Measurements from ENCODE around the gene NAV2.

Gene NAV2, protein sequence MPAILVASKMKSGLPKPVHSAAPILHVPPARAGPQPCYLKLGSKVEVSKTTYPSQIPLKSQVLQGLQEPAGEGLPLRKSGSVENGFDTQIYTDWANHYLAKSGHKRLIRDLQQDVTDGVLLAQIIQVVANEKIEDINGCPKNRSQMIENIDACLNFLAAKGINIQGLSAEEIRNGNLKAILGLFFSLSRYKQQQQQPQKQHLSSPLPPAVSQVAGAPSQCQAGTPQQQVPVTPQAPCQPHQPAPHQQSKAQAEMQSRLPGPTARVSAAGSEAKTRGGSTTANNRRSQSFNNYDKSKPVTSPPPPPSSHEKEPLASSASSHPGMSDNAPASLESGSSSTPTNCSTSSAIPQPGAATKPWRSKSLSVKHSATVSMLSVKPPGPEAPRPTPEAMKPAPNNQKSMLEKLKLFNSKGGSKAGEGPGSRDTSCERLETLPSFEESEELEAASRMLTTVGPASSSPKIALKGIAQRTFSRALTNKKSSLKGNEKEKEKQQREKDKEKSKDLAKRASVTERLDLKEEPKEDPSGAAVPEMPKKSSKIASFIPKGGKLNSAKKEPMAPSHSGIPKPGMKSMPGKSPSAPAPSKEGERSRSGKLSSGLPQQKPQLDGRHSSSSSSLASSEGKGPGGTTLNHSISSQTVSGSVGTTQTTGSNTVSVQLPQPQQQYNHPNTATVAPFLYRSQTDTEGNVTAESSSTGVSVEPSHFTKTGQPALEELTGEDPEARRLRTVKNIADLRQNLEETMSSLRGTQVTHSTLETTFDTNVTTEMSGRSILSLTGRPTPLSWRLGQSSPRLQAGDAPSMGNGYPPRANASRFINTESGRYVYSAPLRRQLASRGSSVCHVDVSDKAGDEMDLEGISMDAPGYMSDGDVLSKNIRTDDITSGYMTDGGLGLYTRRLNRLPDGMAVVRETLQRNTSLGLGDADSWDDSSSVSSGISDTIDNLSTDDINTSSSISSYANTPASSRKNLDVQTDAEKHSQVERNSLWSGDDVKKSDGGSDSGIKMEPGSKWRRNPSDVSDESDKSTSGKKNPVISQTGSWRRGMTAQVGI (N-terminal part only)

DNA sequence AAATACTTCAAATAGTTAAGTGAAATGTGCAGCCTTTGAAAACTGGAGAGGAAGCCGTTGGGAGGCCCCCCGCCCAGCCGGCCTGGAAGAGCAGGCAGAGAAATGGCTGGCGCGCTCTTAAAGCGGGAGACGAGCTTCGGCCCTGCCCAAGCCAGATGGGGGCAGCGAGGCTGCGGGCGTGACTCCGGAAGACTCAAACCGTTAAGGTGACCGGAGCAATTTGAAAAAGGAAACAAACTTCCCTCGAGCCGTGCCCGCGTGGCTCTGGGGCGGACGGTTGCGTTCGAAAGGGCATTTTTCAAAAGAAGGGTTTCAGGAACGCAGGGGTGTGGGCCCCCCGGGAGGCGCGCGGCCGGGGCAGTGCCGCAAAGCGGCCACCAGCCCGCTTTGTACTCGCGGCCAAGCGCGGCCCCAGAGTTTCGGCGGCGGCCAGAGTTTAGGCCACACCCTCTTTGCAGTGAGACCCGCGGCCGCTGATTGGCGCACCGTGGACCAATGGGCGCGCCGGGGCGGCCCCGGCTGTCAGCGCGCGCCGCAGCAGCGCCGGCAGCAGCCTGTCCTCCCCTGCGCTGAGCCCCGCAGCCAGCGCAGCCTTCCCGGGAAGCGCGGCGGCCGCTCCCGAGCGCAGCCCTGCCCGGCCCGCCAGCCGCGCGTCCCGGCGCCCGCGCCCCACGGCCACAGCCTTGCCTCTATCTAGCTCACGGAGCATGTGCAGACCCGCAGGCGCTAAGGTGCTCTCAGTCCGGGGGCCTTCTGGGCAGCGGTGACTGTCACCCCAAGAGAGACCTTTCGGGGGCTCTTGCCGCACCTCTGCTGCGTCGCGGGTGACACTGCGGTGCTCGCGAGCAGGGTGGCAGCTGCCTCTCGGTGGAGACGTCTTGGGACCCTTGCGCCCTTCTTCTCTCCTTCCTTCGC, at the start of gene NAV2:
Gene NAV2, plus strand, starts transcription at position 557 of the 915 bp plus-strand sequence. CDS start 859 bp downstream, outside the sequence.
- peak; percentile 89 to 92 for DNase-seq
- TF ChIP-seq POLR2A (IDR thresholded peaks at IDR 0.05; ENCODE audit: low read length): peak; percentile 80
- no peak for TF ChIP-seq GATA1 (IDR thresholded peaks at IDR 0.05; ENCODE audit: low read depth, low read length)

DNA sequence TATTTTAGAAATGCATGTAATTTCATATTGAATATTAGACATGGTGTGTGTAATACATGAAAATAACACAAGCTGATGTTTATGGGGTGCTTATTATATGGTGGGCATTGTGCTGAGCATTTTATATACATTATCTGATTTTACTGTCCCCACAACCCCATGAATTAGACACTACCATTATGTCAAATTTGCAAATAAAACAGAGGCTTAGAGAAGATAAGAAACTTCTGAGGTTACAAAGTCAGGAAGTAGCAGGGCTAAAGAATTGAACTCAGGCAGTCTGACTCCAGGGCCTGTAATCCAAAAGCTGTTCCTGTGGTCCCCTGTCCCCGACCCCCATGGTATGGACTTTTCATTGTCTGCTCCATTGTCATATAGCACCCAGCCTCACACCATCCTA, 49.4 kb upstream of the NAV2 start:
- no peak for DNase-seq
- TF ChIP-seq GATA1 (IDR thresholded peaks at IDR 0.05; ENCODE audit: low read depth, low read length): no peak
- TF ChIP-seq POLR2A (IDR thresholded peaks at IDR 0.05; ENCODE audit: low read length): no peak

DNA sequence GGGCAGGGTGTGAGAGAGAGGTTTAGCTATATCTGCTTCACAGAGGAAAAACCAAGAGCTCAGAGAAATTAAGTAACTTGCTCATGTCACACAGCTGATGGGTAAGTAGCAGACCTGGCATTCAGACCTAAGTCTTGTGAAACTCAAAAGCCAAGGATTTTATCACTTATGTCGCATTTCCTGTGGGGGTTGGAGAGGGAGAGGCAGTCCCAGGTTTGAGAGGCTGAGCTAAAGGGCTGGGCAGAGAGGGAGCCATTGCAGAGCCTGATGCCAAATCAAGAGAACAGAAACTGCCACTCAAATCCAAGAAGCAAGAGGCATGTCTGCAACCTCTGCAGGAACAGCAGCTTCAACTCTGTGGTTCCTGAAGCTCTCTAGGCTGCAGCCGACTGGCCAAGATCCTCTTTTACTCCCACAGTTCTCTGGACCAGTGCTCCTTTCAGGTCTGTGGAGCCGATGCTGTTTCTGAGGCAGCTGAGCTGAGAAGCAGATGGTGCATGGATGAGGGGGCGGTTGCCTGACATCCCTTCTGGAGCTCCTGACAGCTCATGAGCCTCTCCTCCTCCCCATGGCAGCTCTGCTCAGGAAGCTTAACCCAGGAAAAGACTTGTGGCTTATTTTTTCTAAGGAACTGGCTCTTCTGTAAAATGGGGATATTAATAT, 47.6 kb upstream of the NAV2 start:
- DNase-seq: no peak
- TF ChIP-seq POLR2A (IDR thresholded peaks at IDR 0.05; ENCODE audit: low read length) (no peak), GATA1 (IDR thresholded peaks at IDR 0.05; ENCODE audit: low read depth, low read length) (no peak)

DNA sequence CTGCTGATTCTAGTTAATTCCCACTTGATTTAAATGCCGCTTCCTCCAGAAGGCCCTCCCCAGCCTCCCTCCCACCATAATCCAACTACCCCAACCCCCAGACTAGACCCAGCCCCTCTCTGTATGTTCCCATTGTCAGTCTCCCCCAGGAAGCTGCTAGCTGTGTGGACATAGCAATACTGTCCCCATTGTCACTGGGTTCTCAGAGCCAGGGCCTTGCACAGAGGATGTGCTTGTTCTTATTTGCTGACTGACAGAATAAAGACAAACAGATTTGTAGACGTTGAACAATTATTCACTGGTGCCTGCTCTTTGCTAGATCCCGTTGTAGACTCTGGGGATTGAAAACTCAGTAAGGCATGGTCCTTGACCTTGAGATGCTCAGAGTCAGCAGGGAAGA, 45.7 kb upstream of the NAV2 start:
- no peak for DNase-seq
- TF ChIP-seq POLR2A (IDR thresholded peaks at IDR 0.05; ENCODE audit: low read length) (no peak), GATA1 (IDR thresholded peaks at IDR 0.05; ENCODE audit: low read depth, low read length) (no peak)

DNA sequence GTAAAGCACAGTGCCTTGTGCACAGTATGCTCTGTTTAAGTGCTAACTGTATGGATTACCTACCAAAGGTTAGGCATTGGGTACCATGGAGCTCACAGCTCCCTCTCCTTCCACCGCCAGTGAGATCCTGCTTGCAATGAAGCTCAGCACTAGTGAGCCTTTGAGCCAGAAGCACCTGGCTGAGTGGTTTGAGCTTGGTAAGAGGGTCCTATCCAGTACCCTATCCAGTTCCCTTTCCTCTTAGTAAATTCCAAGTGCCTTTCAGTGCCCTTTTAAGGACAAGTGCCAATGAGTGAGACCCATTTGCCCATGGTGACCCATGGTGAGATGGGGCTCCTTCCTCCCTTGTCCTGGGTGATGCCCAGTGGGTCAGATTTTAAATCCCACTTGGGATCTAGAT, 43.1 kb upstream of the NAV2 start:
- TF ChIP-seq POLR2A (IDR thresholded peaks at IDR 0.05; ENCODE audit: low read length): no peak
- no peak for TF ChIP-seq GATA1 (IDR thresholded peaks at IDR 0.05; ENCODE audit: low read depth, low read length)
- DNase-seq: no peak

DNA sequence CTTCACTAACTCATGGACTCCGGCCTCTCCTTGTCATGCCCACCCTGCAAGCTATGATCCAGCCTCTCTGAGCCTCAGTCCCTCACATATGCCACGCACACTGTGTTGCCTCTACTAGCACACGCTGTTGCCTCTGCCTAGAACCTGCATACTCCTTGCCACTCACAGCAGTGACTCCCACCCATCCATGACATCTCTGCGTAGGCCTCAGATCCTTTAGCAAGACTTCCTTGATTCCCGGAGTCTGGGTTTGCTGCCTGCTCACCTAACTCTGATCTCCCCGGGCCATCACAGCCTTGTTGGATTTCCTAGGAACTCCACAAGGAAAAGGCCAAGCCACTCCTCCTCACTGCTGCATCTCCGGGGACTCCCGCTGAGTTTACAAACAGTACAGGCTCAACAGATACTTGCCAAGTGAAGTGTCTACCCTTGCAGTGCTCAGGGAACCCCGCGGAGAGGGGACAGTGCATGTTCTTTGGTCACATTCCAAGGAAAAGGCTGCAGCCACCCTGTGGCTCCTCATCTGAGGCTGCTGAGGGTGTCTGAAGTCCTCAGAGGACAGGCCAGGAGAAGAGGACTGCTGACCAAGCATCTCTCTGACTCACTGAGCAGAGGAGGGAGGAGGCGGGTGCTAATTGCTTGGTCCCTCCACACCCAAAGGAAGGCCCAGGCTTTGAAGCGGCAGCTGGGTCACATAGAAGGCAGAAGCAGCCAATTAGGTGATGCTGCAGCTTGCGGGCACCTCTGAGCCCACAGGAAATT, 42.4 kb upstream of the NAV2 start:
- DNase-seq: no peak
- TF ChIP-seq GATA1 (IDR thresholded peaks at IDR 0.05; ENCODE audit: low read depth, low read length): no peak

DNA sequence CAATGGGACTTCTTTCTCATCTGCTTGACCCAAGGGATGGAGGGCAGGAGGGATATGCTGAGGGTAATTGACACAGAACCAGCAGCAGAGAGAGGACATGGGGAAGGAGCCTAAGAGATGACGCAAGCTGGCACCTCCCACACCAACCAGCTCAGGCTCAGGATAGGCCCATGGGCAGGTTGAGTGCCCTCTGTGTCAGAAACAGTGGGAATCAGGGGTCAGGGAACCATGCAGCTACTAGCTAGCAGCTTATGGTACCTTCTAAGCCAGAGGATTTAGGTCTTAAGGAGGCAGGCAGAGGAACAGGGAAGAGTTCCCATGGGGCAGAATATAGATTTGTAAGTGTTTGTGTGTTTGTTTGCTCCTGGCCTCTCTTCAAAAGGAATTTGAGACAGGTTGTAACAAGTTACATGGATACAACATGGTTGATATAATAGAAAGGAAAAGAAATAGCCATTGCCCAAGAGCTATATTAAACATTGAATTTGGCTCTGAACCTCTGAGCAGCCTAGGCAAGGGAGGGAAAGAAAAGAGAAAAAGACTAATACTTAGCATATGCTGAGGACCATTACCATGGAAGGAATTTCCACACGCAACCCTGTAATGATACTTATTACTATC, 39.9 kb upstream of the NAV2 start:
- DNase-seq: no peak
- TF ChIP-seq POLR2A (IDR thresholded peaks at IDR 0.05; ENCODE audit: low read length): no peak
- TF ChIP-seq GATA1 (IDR thresholded peaks at IDR 0.05; ENCODE audit: low read depth, low read length): no peak

DNA sequence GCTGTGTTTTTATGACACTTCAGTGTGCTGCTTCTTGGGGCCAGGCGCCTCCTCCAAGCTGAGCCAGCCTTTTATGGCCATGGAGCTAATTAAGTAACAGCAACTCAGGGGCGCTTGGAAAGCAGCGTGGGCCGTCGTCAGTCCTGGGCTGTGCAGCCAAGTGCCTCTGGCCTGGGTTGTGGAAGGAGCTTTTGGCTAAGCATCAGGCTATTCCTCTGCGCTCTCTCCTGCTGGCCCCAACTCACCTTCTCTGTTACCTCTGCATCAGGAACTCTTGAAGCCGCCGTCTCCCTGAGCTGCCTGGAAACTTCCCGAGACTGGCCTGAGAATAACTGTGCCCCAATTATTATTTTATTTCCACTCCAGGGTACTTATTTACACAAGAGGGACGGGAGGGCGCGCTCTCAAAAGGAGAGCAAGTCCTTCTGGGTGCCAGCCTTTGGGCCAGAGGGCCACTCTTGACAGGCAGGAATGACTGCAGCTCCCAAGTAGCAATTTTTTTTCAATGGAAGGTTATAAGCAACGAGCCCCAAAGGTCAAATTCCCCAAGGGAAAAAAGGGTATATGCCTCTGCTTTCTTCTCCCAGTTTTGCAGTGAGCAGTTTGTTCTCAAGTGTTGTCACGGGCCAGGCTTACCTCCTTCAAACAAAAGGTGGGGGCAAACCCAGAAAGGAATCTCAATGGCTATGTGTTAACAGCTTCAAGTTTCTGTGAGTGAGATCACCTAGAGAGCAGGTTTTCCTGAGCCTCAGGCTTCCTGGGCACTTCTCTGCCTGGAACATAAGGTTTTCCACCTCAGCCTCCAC, 38.5 kb upstream of the NAV2 start:
- TF ChIP-seq POLR2A (IDR thresholded peaks at IDR 0.05; ENCODE audit: low read length): no peak
- no peak for DNase-seq

DNA sequence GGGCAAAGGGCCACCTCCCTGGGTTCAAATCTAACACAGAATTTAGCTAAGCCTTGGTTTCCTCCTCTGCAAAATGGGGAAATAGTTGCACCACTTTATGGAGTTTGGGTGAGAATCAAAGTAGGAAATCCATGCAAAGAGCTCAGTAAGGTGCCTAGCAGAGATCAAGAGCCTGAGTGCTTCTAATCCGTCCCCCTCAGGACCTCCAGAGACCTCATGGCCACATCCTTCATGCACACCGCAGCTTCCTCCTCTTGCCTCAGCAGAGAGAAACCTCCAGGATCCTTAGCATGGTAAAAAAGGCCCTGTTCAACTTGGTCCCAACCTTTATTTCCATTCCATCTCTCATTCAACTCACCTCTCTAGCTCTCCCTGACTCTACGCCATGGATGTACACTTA, 37.8 kb upstream of the NAV2 start:
- TF ChIP-seq POLR2A (IDR thresholded peaks at IDR 0.05; ENCODE audit: low read length): no peak
- TF ChIP-seq GATA1 (IDR thresholded peaks at IDR 0.05; ENCODE audit: low read depth, low read length): no peak
- DNase-seq: no peak

DNA sequence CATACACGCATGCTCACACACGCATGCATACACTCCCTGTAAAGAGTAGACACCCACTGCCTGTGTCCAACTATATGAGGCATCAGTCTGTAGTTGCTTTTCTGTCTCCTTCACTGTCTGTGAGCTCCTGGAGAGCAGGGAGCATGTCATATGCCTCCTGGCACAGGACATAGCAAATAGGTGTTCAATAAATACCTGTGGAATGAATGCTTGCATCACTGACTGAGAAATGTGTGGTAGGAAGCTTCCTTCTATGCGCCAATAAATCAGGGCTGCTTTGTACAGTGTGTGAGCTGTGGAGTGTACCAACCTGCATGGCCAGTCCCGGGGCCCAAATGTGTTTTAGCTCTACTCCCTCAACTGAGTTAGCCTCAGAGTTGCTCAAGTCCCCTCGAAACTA, 37.2 kb upstream of the NAV2 start:
- TF ChIP-seq GATA1 (IDR thresholded peaks at IDR 0.05; ENCODE audit: low read depth, low read length) (no peak), POLR2A (IDR thresholded peaks at IDR 0.05; ENCODE audit: low read length) (no peak)
- no peak for DNase-seq

Measured in erythroblast (primary cell).